Psoas muscle (tissue), 8 donors: Measurements from ENCODE around the gene CCND2. TPM values are rescaled to one million over a fixed set of nuclear protein-coding genes. Genes with fewer than 3 reads are reported as not detected.
"Not testable (repeated sequence)": the region's sequence is repeated elsewhere in the genome, so short reads cannot be mapped to it uniquely, and the experiment has no call there.

ENCODE experiments used
- ATAC-seq, 4 donors: fragments of 200-7000 bp; cut with Tn5 transposase; one replicate each; pipeline ENCODE4 v1.9.1; 2020; ENCODE audit warnings: moderate library complexity in 3 of 4, mild to moderate bottlenecking in 2 of 4
- DNase-seq, 2 donors: peaks; one replicate each; pipeline ENCODE4 v3.0.0-alpha.2; 2020
- H3K27ac ChIP-seq: fragments of 200-600 bp; one replicate; pipeline ENCODE4 v1.8.0; 2022
- H3K27me3 ChIP-seq, 3 donors: fragments of 200-600 bp in 1 of 3; one replicate each; pipeline versions ENCODE4 v1.6.1 to v1.8.0; 2013 to 2022; ENCODE audit warnings: low read length in 2 of 3, mild to moderate bottlenecking in 2 of 3, moderate library complexity in 1 of 3; ENCODE audit not compliant: insufficient read depth in 3 of 3
- H3K36me3 ChIP-seq, 2 donors: fragments of 200-600 bp in 1 of 2; one replicate each; pipeline versions ENCODE4 v1.6.1 to v1.8.0; 2013 to 2022; ENCODE audit warnings: low read depth in 1 of 2, mild to moderate bottlenecking in 1 of 2, moderate library complexity in 1 of 2; ENCODE audit not compliant: insufficient read depth in 1 of 2
- H3K4me1 ChIP-seq: fragments of 200-600 bp; one replicate; pipeline ENCODE4 v1.8.0; 2022
- H3K4me3 ChIP-seq: fragments of 200-600 bp; one replicate; pipeline ENCODE4 v1.8.0; 2022; ENCODE audit warnings: mild to moderate bottlenecking
- H3K9me3 ChIP-seq: fragments of 200-600 bp; one replicate; pipeline ENCODE4 v1.8.0; 2022
- CTCF ChIP-seq: fragments of 200-600 bp; IDR thresholded peaks from one replicate; pipeline ENCODE4 v1.8.0; 2022; ENCODE audit warnings: antibody characterized with exemption
- WGBS, 3 donors: extraction: QIAGEN DNeasy Blood & Tissue Kit; methylation state at CpG; one replicate each; pipeline versions ENCODE4 v1.1.6 to v1.1.7; 2013; 5-methylcytosine and 5-hydroxymethylcytosine counted together
- intact Hi-C, 2 donors: fragments of 100-400 bp; cut with DNase I; formaldehyde crosslinking; loops; one replicate each; pipeline versions ENCODE4 v1.11.0 to v1.14.2; 2022
- polyA plus RNA-seq, 3 donors: library from polyadenylated mRNA; stranded (reverse); fragments of 200-250 nt; gene quantifications; one replicate each; pipeline ENCODE4 v1.2.3, GENCODE V29; 2013
- total RNA-seq, 4 donors: library from RNA; stranded (reverse); fragmentation: NEBNext Ultra II Directional in 2 of 4; extraction: Animal tissue kit (Norgen Biotek cat#: 25700) in 2 of 4; gene quantifications; one replicate each; pipeline versions ENCODE4 v1.2.1 to v1.2.4, GENCODE V29; 2021 to 2023
- donor health status: healthy with polysubstance abuse.
- donor health status: DM: no; HTN: no; CAD: no; lungs with moderate emphysema.
- donor health status: Bipolar disorder and iron deficiency.
- donor health status: healthy.
- donor health status: DM: yes; HTN: yes; CAD: no.
- donor health status: DM: no; HTN: no; CAD: no.
- donor health status: DM: no; HTN: no; CAD: no.
- donor health status: DM: yes; HTN: yes; CAD: no.

CCND2 gene
- total and polyA plus RNA-seq, 7 donors, result 0.31 to 10.1 (median 3.3) TPM

GRCh38 chr12:4240981-4241380, 32.6 kb upstream of the CCND2 start:
- 89 to 95% (median 90%) methylated on average over 5 of the region's 5 CpGs for WGBS, 3 donors
- Histone ChIP-seq H3K27ac (no peak overlapping the region), H3K9me3 (no peaks in the 10 kb centered on the region), H3K27me3 (peaks cover 0 to 13% (median 9%) of the 10 kb centered on the region in 3 donors), H3K4me3 (no peak overlapping the region), H3K36me3 (no peaks in the 10 kb centered on the region), H3K4me1 (no peaks in the 10 kb centered on the region)
- ATAC-seq (no peak), DNase-seq (no peak)
- intact Hi-C loops, result no loop called here
- TF ChIP-seq CTCF, result no peak

DNA sequence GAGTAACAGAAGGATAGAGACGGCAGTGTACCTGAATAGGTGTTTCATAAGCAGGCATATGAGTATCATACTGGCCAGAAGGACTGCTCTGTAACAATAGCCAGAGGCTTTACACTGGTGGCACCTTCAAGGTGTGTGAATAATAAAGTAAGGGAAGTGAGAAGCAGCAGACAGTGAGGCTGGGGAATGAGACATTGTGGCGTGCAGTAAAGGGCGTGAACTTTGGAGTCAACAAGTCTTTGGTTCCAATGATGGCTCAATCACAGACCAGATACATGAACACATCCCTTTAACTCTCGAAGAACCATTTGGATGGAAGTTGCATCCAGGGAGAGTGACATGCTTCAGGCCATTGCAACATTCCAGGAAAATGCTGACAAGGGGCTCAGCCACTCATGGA, 32.0 kb upstream of the CCND2 start:
- DNase-seq (no peak), ATAC-seq (no peak)
- peaks cover 0 to 13% (median 9%) of the 10 kb centered on the region in 3 donors for H3K27me3 ChIP-seq
- intact Hi-C loops, result no loop called here
- no peaks in the 10 kb centered on the region for H3K4me1 ChIP-seq
- H3K27ac ChIP-seq, result no peak overlapping the region
- no peaks in the 10 kb centered on the region for H3K9me3 ChIP-seq
- no peak for TF ChIP-seq CTCF
- WGBS, 3 donors, result 78 to 89% (median 87%) methylated on average over 4 of the region's 4 CpGs
- H3K36me3 ChIP-seq, result no peaks in the 10 kb centered on the region
- no peak overlapping the region for H3K4me3 ChIP-seq

GRCh38 chr12:4242595-4242994, 31.0 kb upstream of the CCND2 start:
- DNase-seq (no peak), ATAC-seq (no peak)
- Histone ChIP-seq H3K9me3 (no peaks in the 10 kb centered on the region), H3K4me3 (no peak overlapping the region), H3K27ac (no peak overlapping the region), H3K36me3 (no peaks in the 10 kb centered on the region), H3K4me1 (no peaks in the 10 kb centered on the region), H3K27me3 (peaks cover 0 to 13% (median 9%) of the 10 kb centered on the region in 3 donors)
- TF ChIP-seq CTCF, result no peak
- intact Hi-C loops, result no loop called here
- 76 to 81% (median 76%) methylated on average over 10 of the region's 10 CpGs for WGBS, 3 donors

GRCh38 chr12:4243091-4243490, 30.5 kb upstream of the CCND2 start:
- H3K36me3 ChIP-seq, result no peaks in the 10 kb centered on the region
- H3K4me3 ChIP-seq, result no peak overlapping the region
- ATAC-seq, result no peak
- TF ChIP-seq CTCF, result no peak
- no peak for DNase-seq
- no peaks in the 10 kb centered on the region for H3K9me3 ChIP-seq
- peaks cover 0 to 13% (median 9%) of the 10 kb centered on the region in 3 donors for H3K27me3 ChIP-seq
- intact Hi-C loops, result no loop called here
- no peak overlapping the region for H3K27ac ChIP-seq
- WGBS, 3 donors, result 25 to 37% (median 28%) methylated on average over 7 of the region's 7 CpGs
- H3K4me1 ChIP-seq, result no peaks in the 10 kb centered on the region

GRCh38 chr12:4243491-4244100, 30.0 kb upstream of the CCND2 start:
- intact Hi-C loops, H3K4me3 ChIP-seq, ATAC-seq, H3K9me3 ChIP-seq, DNase-seq, H3K4me1 ChIP-seq, H3K36me3 ChIP-seq, H3K27ac ChIP-seq: not testable (repeated sequence)
- peaks cover 0 to 13% (median 9%) of the 10 kb centered on the region in 3 donors for H3K27me3 ChIP-seq
- 91 to 92% (median 92%) methylated on average over 34 to 37 of the region's 43 CpGs for WGBS, 3 donors
